Measurements from ENCODE around the gene MXD4. TPM values are rescaled to one million over a fixed set of nuclear protein-coding genes. Genes with fewer than 3 reads are reported as not detected.
A peak's percentile ranks its signal among the peaks of the same experiment; 100 is the strongest.

The MXD4 gene
- polyA plus RNA-seq, 1 experiment, result 58.3 TPM

GRCh38 chr4:2296631-2297601 is 35.0 kb upstream of the MXD4 start:
- no peak for DNase-seq (ENCODE audit: low read depth)
- CTCF ChIA-PET, result no interaction called here

GRCh38 chr4:2295900-2296442 is 34.1 kb upstream of the MXD4 start:
- no peak overlapping the region for H3K4me3 ChIP-seq (ENCODE audit: low read depth, low read length)
- TF ChIP-seq CTCF (IDR thresholded peaks at IDR 0.05; ENCODE audit: insufficient read depth, low read depth, low read length), result no peak
- no peaks in the 10 kb centered on the region for H3K36me3 ChIP-seq (ENCODE audit: control insufficient read depth, insufficient read depth, low read length)
- ChIA-PET CTCF (no interaction called here), POLR2A (no interaction called here)
- DNase-seq (ENCODE audit: low read depth), result no peak
- peaks cover 2% of the 10 kb centered on the region for H3K27me3 ChIP-seq (ENCODE audit: control insufficient read depth, insufficient read depth, low read length)

More at GRCh38 chr4:2296631-2297601, 35.0 kb upstream of the MXD4 start:
- no peak for TF ChIP-seq CTCF (IDR thresholded peaks at IDR 0.05; ENCODE audit: insufficient read depth, low read depth, low read length)
- H3K4me3 ChIP-seq (ENCODE audit: low read depth, low read length), result no peak overlapping the region
- no peaks in the 10 kb centered on the region for H3K36me3 ChIP-seq (ENCODE audit: control insufficient read depth, insufficient read depth, low read length)
- POLR2A ChIA-PET, result no interaction called here
- peaks cover 2% of the 10 kb centered on the region for H3K27me3 ChIP-seq (ENCODE audit: control insufficient read depth, insufficient read depth, low read length)

- H3K4me3 ChIP-seq (ENCODE audit: low read depth, low read length), result no peak overlapping the region
- no peaks in the 10 kb centered on the region for H3K36me3 ChIP-seq (ENCODE audit: control insufficient read depth, insufficient read depth, low read length)
- no peak for DNase-seq (ENCODE audit: low read depth)
- CTCF ChIA-PET, result no interaction called here
- POLR2A ChIA-PET, result no interaction called here
- no peak for TF ChIP-seq CTCF (IDR thresholded peaks at IDR 0.05; ENCODE audit: insufficient read depth, low read depth, low read length)
- H3K27me3 ChIP-seq (ENCODE audit: control insufficient read depth, insufficient read depth, low read length), result peaks cover 2% of the 10 kb centered on the region
Observed at GRCh38 chr4:2295500-2295899, 33.6 kb upstream of the MXD4 start.

GRCh38 chr4:2292646-2293108 is 30.8 kb upstream of the MXD4 start:
- POLR2A ChIA-PET, result no interaction called here
- CTCF ChIA-PET, result interaction anchor here (0.6 to 0.7 kb wide), 3 partner anchors 34 to 350 kb away, joined by 3 read pairs; no protein-coding TSS in a partner anchor
- Histone ChIP-seq H3K27me3 (ENCODE audit: control insufficient read depth, insufficient read depth, low read length) (no peaks in the 10 kb centered on the region), H3K36me3 (ENCODE audit: control insufficient read depth, insufficient read depth, low read length) (no peaks in the 10 kb centered on the region), H3K4me3 (ENCODE audit: low read depth, low read length) (no peak overlapping the region)
- no peak for TF ChIP-seq CTCF (IDR thresholded peaks at IDR 0.05; ENCODE audit: insufficient read depth, low read depth, low read length)
- DNase-seq (ENCODE audit: low read depth), result peak; percentile 49

Data from BJ (cell line).